A673 (cell line): ENCODE results near the gene KIF7. TPM values are rescaled to one million over a fixed set of nuclear protein-coding genes. Genes with fewer than 3 reads are reported as not detected.

Source experiments
- BruUV-seq: library from RNA; stranded (reverse); fragments of 400-500 nt; replicated peaks from 2 replicates; lab custom pipeline; 2021; lab: Mats Ljungman, UMichigan
- CTCF ChIA-PET: fragments of 300-600 bp; sonication (Branson Sonifier 250); formaldehyde crosslinking; loops from one replicate; lab custom pipeline; 2022; ENCODE audit warnings: antibody characterized with exemption; lab: Charles Lee
- POLR2A ChIA-PET: fragments of 300-600 bp; sonication (Branson Sonifier 250); formaldehyde crosslinking; loops from one replicate; lab custom pipeline; 2022; ENCODE audit warnings: antibody characterized with exemption; ENCODE audit not compliant: low non-redundant PET; lab: Charles Lee
- DNase-seq: peaks from one replicate; pipeline ENCODE4 v3.0.0-alpha.2; 2015; ENCODE audit warnings: low spot score
- H3K27ac ChIP-seq: fragments of 200-600 bp; sonication (generic); 2 replicates; pipeline ENCODE4 v1.5.1; 2016; ENCODE audit warnings: mixed run types, low read depth, mild to moderate bottlenecking, mixed read lengths, antibody characterized with exemption, low read length; ENCODE audit not compliant: poor library complexity, severe bottlenecking
- H3K27me3 ChIP-seq: fragments of 200-600 bp; sonication (generic); replicated peaks from 2 replicates; pipeline ENCODE4 v1.6.1; 2017; ENCODE audit warnings: mixed run types, low read depth, mild to moderate bottlenecking, mixed read lengths, antibody characterized with exemption, low read length; ENCODE audit not compliant: insufficient read depth, poor library complexity
- H3K36me3 ChIP-seq: fragments of 200-600 bp; sonication (generic); 2 replicates; pipeline ENCODE4 v1.6.1; 2016; ENCODE audit warnings: mixed run types, mild to moderate bottlenecking, mixed read lengths, antibody characterized with exemption, low read length; ENCODE audit not compliant: insufficient read depth, poor library complexity, severe bottlenecking
- H3K4me1 ChIP-seq: fragments of 200-600 bp; sonication (generic); 2 replicates; pipeline ENCODE4 v1.6.1; 2017; ENCODE audit warnings: mixed run types, mild to moderate bottlenecking, mixed read lengths, antibody characterized with exemption, low read length; ENCODE audit not compliant: insufficient read depth, poor library complexity, severe bottlenecking
- H3K4me3 ChIP-seq: fragments of 200-600 bp; sonication (generic); 2 replicates; pipeline ENCODE4 v1.5.1; 2016; ENCODE audit warnings: low read depth, mixed run types, mild to moderate bottlenecking, mixed read lengths, low read length; ENCODE audit not compliant: poor library complexity, severe bottlenecking
- H3K9me3 ChIP-seq: fragments of 200-600 bp; sonication (generic); 2 replicates; pipeline ENCODE4 v1.6.1; 2016; ENCODE audit warnings: mixed run types, low read depth, mild to moderate bottlenecking, mixed read lengths, antibody characterized with exemption, low read length; ENCODE audit not compliant: poor library complexity, severe bottlenecking
- EZH2 ChIP-seq: fragments of 200-600 bp; sonication (generic); IDR thresholded peaks from 2 replicates; pipeline ENCODE4 v1.6.1; 2017; ENCODE audit warnings: borderline replicate concordance, low read depth, mild to moderate bottlenecking, mixed read lengths, antibody characterized with exemption, low read length; ENCODE audit not compliant: poor library complexity, severe bottlenecking
- intact Hi-C: fragments of 100-400 bp; cut with micrococcal nuclease; formaldehyde crosslinking; loops from one replicate; pipeline ENCODE4 v1.10.0; 2022; ENCODE audit not compliant: unreplicated experiment
- total RNA-seq: library from RNA; stranded (reverse); gene quantifications from 2 replicates; pipeline ENCODE4 v1.2.3, GENCODE V29; 2021
- TF ChIP-seq, protein P1 (sequence below): fragments of 300-800, 200-600 bp; sonication (generic); conservative IDR thresholded peaks from 2 replicates; pipeline ENCODE4 v1.5.1; 2017; ENCODE audit warnings: low read depth, mild to moderate bottlenecking, antibody characterized with exemption, low read length, moderate library complexity, mixed read lengths

KIF7 gene
- total RNA-seq, 1 experiment from 2014 or later: 9.5 TPM

DNA sequence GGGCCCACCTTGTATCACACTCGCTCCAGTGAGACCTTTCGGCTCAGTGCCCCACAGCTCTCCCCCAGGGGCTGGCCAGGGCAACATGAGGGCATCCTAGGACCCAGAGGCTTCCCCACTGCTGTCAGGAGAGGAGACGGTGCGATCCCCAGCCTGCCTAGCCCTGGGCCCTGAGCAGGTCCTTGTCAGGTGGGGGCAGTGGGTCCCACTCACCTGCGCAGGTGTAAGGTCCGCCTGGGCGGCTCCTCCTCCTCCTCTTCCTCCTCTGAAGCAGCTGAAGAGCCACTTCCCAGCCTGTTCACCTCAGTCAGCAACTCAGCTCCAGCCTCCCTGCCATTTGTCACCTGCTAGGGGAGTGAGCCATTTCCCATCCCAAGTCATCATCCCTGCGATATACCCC, 9.6 kb downstream of the KIF7 start:
- DNase-seq: no peak
- no peak overlapping the region for H3K27ac ChIP-seq
- POLR2A ChIA-PET: no interaction called here
- no peaks in the 10 kb centered on the region for H3K9me3 ChIP-seq
- H3K27me3 ChIP-seq: no peaks in the 10 kb centered on the region
- CTCF ChIA-PET: interaction anchor here (0.6 kb wide), 2 partner anchors 233 to 499 kb away, joined by 4 to 5 read pairs; no protein-coding TSS in a partner anchor
- H3K4me1 ChIP-seq: no peaks in the 10 kb centered on the region
- H3K4me3 ChIP-seq: no peak overlapping the region
- H3K36me3 ChIP-seq: no peaks in the 10 kb centered on the region
- intact Hi-C loops: no loop called here
- BruUV-seq: no TSS peak
- TF ChIP-seq, protein P1, sequence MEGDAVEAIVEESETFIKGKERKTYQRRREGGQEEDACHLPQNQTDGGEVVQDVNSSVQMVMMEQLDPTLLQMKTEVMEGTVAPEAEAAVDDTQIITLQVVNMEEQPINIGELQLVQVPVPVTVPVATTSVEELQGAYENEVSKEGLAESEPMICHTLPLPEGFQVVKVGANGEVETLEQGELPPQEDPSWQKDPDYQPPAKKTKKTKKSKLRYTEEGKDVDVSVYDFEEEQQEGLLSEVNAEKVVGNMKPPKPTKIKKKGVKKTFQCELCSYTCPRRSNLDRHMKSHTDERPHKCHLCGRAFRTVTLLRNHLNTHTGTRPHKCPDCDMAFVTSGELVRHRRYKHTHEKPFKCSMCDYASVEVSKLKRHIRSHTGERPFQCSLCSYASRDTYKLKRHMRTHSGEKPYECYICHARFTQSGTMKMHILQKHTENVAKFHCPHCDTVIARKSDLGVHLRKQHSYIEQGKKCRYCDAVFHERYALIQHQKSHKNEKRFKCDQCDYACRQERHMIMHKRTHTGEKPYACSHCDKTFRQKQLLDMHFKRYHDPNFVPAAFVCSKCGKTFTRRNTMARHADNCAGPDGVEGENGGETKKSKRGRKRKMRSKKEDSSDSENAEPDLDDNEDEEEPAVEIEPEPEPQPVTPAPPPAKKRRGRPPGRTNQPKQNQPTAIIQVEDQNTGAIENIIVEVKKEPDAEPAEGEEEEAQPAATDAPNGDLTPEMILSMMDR: no peak
- TF ChIP-seq EZH2: no peak

DNA sequence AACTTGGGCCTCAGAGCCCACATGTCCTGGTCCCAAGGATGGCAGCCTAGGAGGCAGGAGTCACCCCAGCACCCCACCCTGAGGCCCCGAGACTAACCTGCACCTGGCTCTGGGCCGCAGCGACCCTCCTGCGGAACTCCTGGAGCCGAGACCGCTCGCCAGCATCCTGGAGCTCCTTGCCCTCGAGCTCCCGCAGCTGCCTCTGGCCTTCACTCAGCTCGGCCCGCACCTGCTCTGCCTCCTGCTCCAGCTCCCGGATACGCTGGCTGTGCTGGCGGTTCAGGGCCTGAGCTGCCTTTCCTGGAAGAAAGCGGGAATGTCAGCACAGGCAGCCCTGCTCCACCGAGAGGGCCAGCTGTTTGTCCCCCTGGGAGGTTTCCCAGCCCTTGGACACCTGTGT, 13.2 kb downstream of the KIF7 start:
- no peak overlapping the region for H3K4me3 ChIP-seq
- no peak for DNase-seq
- POLR2A ChIA-PET: no interaction called here

DNA sequence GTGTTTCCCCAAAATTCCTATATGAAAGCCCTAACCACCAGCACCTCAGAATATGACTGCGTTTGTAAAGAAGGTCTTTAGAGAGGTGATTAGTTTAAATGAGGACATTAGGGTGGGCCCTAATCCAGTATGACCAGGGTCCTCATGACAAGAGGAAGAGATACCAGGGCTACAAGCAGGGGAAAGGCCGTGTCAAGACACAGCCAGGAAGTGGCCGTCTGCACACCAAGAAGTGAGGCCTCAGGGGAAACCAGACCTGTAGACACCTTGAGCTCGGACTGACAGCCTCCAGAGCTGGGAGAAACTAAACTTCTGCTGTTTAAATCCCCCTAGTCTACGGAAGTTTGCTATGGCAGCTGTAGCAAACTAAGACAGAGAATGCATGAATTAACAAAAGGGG, 14.2 kb downstream of the KIF7 start:
- H3K27ac ChIP-seq: no peak overlapping the region
- H3K4me3 ChIP-seq: no peak overlapping the region
- H3K27me3 ChIP-seq: no peaks in the 10 kb centered on the region
- ChIA-PET POLR2A (no interaction called here), CTCF (no interaction called here)
- BruUV-seq: no TSS peak
- DNase-seq: no peak
- H3K36me3 ChIP-seq: no peaks in the 10 kb centered on the region
- H3K4me1 ChIP-seq: no peaks in the 10 kb centered on the region
- H3K9me3 ChIP-seq: no peaks in the 10 kb centered on the region
- intact Hi-C loops: no loop called here
- TF ChIP-seq, protein P1: no peak
- TF ChIP-seq EZH2: no peak

More for the DNA sequence above, 13.2 kb downstream of the KIF7 start:
- no peaks in the 10 kb centered on the region for H3K4me1 ChIP-seq
- BruUV-seq: no TSS peak
- H3K9me3 ChIP-seq: no peaks in the 10 kb centered on the region
- H3K27me3 ChIP-seq: no peaks in the 10 kb centered on the region
- intact Hi-C loops: no loop called here
- TF ChIP-seq EZH2: no peak
- TF ChIP-seq, protein P1: no peak
- H3K27ac ChIP-seq: no peak overlapping the region
- CTCF ChIA-PET: interaction anchor here (0.5 kb wide), 1 partner anchor 430 kb away, joined by 3 read pairs; no protein-coding TSS in a partner anchor
- no peaks in the 10 kb centered on the region for H3K36me3 ChIP-seq
